ENCODE measurements around the gene RCAN3. TPM values are rescaled to one million over a fixed set of nuclear protein-coding genes. Genes with fewer than 3 reads are reported as not detected.
"Not testable (repeated sequence)": the region's sequence is repeated elsewhere in the genome, so short reads cannot be mapped to it uniquely, and the experiment has no call there.

The RCAN3 gene
- total RNA-seq, 1 experiment from 2014 or later = 21.9 TPM

- H3K9me3 ChIP-seq (ENCODE audit: insufficient read depth, low read depth) = no peaks in the 10 kb centered on the region
- H3K4me2 ChIP-seq = no peak overlapping the region
- no peak overlapping the region for H2AFZ ChIP-seq
- no peaks in the 10 kb centered on the region for H3F3A ChIP-seq (ENCODE audit: insufficient read depth, low read depth)
- POLR2A ChIA-PET (ENCODE audit: unreplicated experiment) = no interaction called here
- TF ChIP-seq CTCF (conservative IDR thresholded peaks at IDR 0.05) = no peak
- no peak for TF ChIP-seq EZH2 (IDR thresholded peaks at IDR 0.05; ENCODE audit: low read depth)
- CTCF ChIA-PET = interaction anchor here (0.6 kb wide), 1 partner anchor 55 kb away, joined by 7 read pairs; no protein-coding TSS in a partner anchor
- H3K4me1 ChIP-seq (replicated peaks; ENCODE audit: insufficient read depth) = no peaks in the 10 kb centered on the region
- no TSS peak for BruUV-seq (replicated peaks)
- H3K36me3 ChIP-seq (ENCODE audit: low read depth) = no peaks in the 10 kb centered on the region
- no peak overlapping the region for H3K4me3 ChIP-seq
- H3K27me3 ChIP-seq (ENCODE audit: insufficient read depth, low read depth) = no peaks in the 10 kb centered on the region
- intact Hi-C loops (cut with micrococcal nuclease; ENCODE audit: unreplicated experiment) = no loop called here
- no peak overlapping the region for H3K27ac ChIP-seq
- H4K20me1 ChIP-seq (ENCODE audit: insufficient read depth) = no peaks in the 10 kb centered on the region
- DNase-seq = no peak
- no peaks in the 10 kb centered on the region for H3K9me2 ChIP-seq (ENCODE audit: insufficient read depth)
- no peaks in the 10 kb centered on the region for H3K79me2 ChIP-seq (ENCODE audit: low read depth)
Observed at GRCh38 chr1:24491577-24492360, 10.9 kb upstream of the RCAN3 start.

GRCh38 chr1:24492935-24493334 lies 9.7 kb upstream of the RCAN3 start:
- H3K79me2 ChIP-seq (ENCODE audit: low read depth); H3K36me3 ChIP-seq (ENCODE audit: low read depth); POLR2A ChIA-PET (ENCODE audit: unreplicated experiment); H3K27ac ChIP-seq; H3K9me2 ChIP-seq (ENCODE audit: insufficient read depth); H3K4me1 ChIP-seq (replicated peaks; ENCODE audit: insufficient read depth); DNase-seq; H3K4me2 ChIP-seq; intact Hi-C loops (cut with micrococcal nuclease; ENCODE audit: unreplicated experiment); H3K9me3 ChIP-seq (ENCODE audit: insufficient read depth, low read depth); H4K20me1 ChIP-seq (ENCODE audit: insufficient read depth); H3F3A ChIP-seq (ENCODE audit: insufficient read depth, low read depth); H3K27me3 ChIP-seq (ENCODE audit: insufficient read depth, low read depth); H3K4me3 ChIP-seq; BruUV-seq (replicated peaks); H2AFZ ChIP-seq; CTCF ChIA-PET: not testable (repeated sequence)

GRCh38 chr1:24493785-24494184 lies 8.9 kb upstream of the RCAN3 start:
- ChIA-PET CTCF (no interaction called here), POLR2A (ENCODE audit: unreplicated experiment) (interaction anchor here (0.6 kb wide), 1 partner anchor 21 kb away, joined by 4 read pairs; no protein-coding TSS in a partner anchor)
- Histone ChIP-seq H3K79me2 (ENCODE audit: low read depth) (no peaks in the 10 kb centered on the region), H3K27ac (no peak overlapping the region), H3K36me3 (ENCODE audit: low read depth) (no peaks in the 10 kb centered on the region), H3K4me3 (no peak overlapping the region), H3K9me3 (ENCODE audit: insufficient read depth, low read depth) (no peaks in the 10 kb centered on the region), H3K4me2 (no peak overlapping the region), H3F3A (ENCODE audit: insufficient read depth, low read depth) (no peaks in the 10 kb centered on the region), H3K27me3 (ENCODE audit: insufficient read depth, low read depth) (no peaks in the 10 kb centered on the region), H3K9me2 (ENCODE audit: insufficient read depth) (no peaks in the 10 kb centered on the region), H3K4me1 (replicated peaks; ENCODE audit: insufficient read depth) (no peaks in the 10 kb centered on the region), H2AFZ (no peak overlapping the region), H4K20me1 (ENCODE audit: insufficient read depth) (no peaks in the 10 kb centered on the region)
- no peak for DNase-seq
- intact Hi-C loops (cut with micrococcal nuclease; ENCODE audit: unreplicated experiment) = no loop called here
- TF ChIP-seq CTCF (conservative IDR thresholded peaks at IDR 0.05) (no peak), EZH2 (IDR thresholded peaks at IDR 0.05; ENCODE audit: low read depth) (no peak)
- BruUV-seq (replicated peaks) = no TSS peak

- intact Hi-C loops (cut with micrococcal nuclease; ENCODE audit: unreplicated experiment) = no loop called here
- POLR2A ChIA-PET (ENCODE audit: unreplicated experiment) = no interaction called here
- H3K9me2 ChIP-seq (ENCODE audit: insufficient read depth) = no peaks in the 10 kb centered on the region
- H3K27ac ChIP-seq = no peak overlapping the region
- H3K4me3 ChIP-seq = no peak overlapping the region
- no peaks in the 10 kb centered on the region for H4K20me1 ChIP-seq (ENCODE audit: insufficient read depth)
- no peaks in the 10 kb centered on the region for H3K36me3 ChIP-seq (ENCODE audit: low read depth)
- H3K79me2 ChIP-seq (ENCODE audit: low read depth) = no peaks in the 10 kb centered on the region
- CTCF ChIA-PET = no interaction called here
- no peak overlapping the region for H3K4me2 ChIP-seq
- no peak overlapping the region for H2AFZ ChIP-seq
- no TSS peak for BruUV-seq (replicated peaks)
- H3K9me3 ChIP-seq (ENCODE audit: insufficient read depth, low read depth) = no peaks in the 10 kb centered on the region
- DNase-seq = no peak
- TF ChIP-seq CTCF (conservative IDR thresholded peaks at IDR 0.05) = no peak
- TF ChIP-seq EZH2 (IDR thresholded peaks at IDR 0.05; ENCODE audit: low read depth) = no peak
- no peaks in the 10 kb centered on the region for H3F3A ChIP-seq (ENCODE audit: insufficient read depth, low read depth)
- peaks cover 2% of the 10 kb centered on the region; the same call in 1 of the 2 replicates for H3K4me1 ChIP-seq (replicated peaks; ENCODE audit: insufficient read depth)
- H3K27me3 ChIP-seq (ENCODE audit: insufficient read depth, low read depth) = no peaks in the 10 kb centered on the region
Observed at GRCh38 chr1:24498589-24498988, 4.0 kb upstream of the RCAN3 start.
